DND-41 (cell line): Measurements from ENCODE around the gene SOX8.

Experiments used
- ATAC-seq: fragments of 200-7000 bp; cut with Tn5 transposase; 3 replicates; pipeline ENCODE4 v1.9.1; 2021; ENCODE audit warnings: low read depth; ENCODE audit not compliant: insufficient read depth
- DNase-seq: peaks from one replicate; pipeline ENCODE4 v3.0.0-alpha.2; 2020
- H2AFZ ChIP-seq: 2 replicates; pipeline ENCODE4 v1.6.0; 2012; ENCODE audit warnings: low read depth, low read length
- H3K27ac ChIP-seq: 2 replicates; pipeline ENCODE4 v1.5.1; 2012; ENCODE audit warnings: low read length, inconsistent platforms
- H3K27me3 ChIP-seq: fragments of 200-600 bp; sonication (generic); 2 replicates; pipeline ENCODE4 v1.6.0; 2012; ENCODE audit warnings: low read length, mild to moderate bottlenecking, inconsistent platforms; ENCODE audit not compliant: insufficient read depth, poor library complexity
- H3K36me3 ChIP-seq: 2 replicates; pipeline ENCODE4 v1.5.1; 2012; ENCODE audit warnings: low read length, inconsistent platforms; ENCODE audit not compliant: insufficient read depth
- H3K4me1 ChIP-seq: 2 replicates; pipeline ENCODE4 v1.5.1; 2012; ENCODE audit warnings: mild to moderate bottlenecking, low read length; ENCODE audit not compliant: insufficient read depth
- H3K4me2 ChIP-seq: 2 replicates; pipeline ENCODE4 v1.6.0; 2012; ENCODE audit warnings: mild to moderate bottlenecking, moderate library complexity, low read length, inconsistent platforms; ENCODE audit not compliant: insufficient read depth
- H3K4me3 ChIP-seq, 2 experiments: fragments of 200-600 bp in 1 of 2; shearing (Covaris generic) in 1 of 2; 2 replicates each; pipeline ENCODE4 v1.5.1; 2012 to 2016; ENCODE audit warnings: inconsistent platforms in 2 of 2, low read length in 2 of 2, mild to moderate bottlenecking in 2 of 2, low read depth in 1 of 2, moderate library complexity in 1 of 2
- H3K79me2 ChIP-seq: 2 replicates; pipeline ENCODE4 v1.6.0; 2012; ENCODE audit warnings: low read length, inconsistent platforms; ENCODE audit not compliant: insufficient read depth
- H3K9ac ChIP-seq: 2 replicates; pipeline ENCODE4 v1.6.0; 2012; ENCODE audit warnings: low read depth, mild to moderate bottlenecking, inconsistent platforms, low read length, moderate library complexity
- H3K9me3 ChIP-seq: 2 replicates; pipeline ENCODE4 v1.5.1; 2012; ENCODE audit warnings: low read length, moderate library complexity, mild to moderate bottlenecking, inconsistent platforms; ENCODE audit not compliant: insufficient read depth, severe bottlenecking
- H4K20me1 ChIP-seq: 2 replicates; pipeline ENCODE4 v1.6.0; 2012; ENCODE audit warnings: low read length; ENCODE audit not compliant: insufficient read depth
- CTCF ChIP-seq: IDR thresholded peaks from 2 replicates; pipeline ENCODE4 v1.5.1; 2012; ENCODE audit warnings: borderline replicate concordance, low read length, moderate library complexity, mild to moderate bottlenecking; ENCODE audit not compliant: poor library complexity, severe bottlenecking; ENCODE audit errors: extremely low read depth
- EZH2 ChIP-seq: IDR thresholded peaks from 3 replicates; pipeline ENCODE4 v1.6.1; 2012; ENCODE audit warnings: borderline replicate concordance, low read depth, mild to moderate bottlenecking, moderate library complexity, low read length, inconsistent platforms; ENCODE audit not compliant: severe bottlenecking

Gene SOX8

GRCh38 chr16:967546-968295 lies 13.8 kb upstream of the SOX8 start:
- TF ChIP-seq CTCF (no peak), EZH2 (no peak)
- DNase-seq (no peak), ATAC-seq (no peak)
- no peak overlapping the region for H3K4me3 ChIP-seq
- no peak overlapping the region for H3K27ac ChIP-seq
- peaks cover 26% of the 10 kb centered on the region for H3K4me1 ChIP-seq
- H3K9me3 ChIP-seq: peaks cover 6% of the 10 kb centered on the region
- no peak overlapping the region; the same call in 1 of the 2 replicates for H3K4me2 ChIP-seq
- peaks cover 9% of the 10 kb centered on the region for H4K20me1 ChIP-seq
- peaks cover 43% of the 10 kb centered on the region for H3K79me2 ChIP-seq
- no peaks in the 10 kb centered on the region for H3K27me3 ChIP-seq
- H2AFZ ChIP-seq: no peak overlapping the region
- no peak overlapping the region for H3K9ac ChIP-seq
- H3K36me3 ChIP-seq: peaks cover 41% of the 10 kb centered on the region

GRCh38 chr16:968620-969019 lies 12.9 kb upstream of the SOX8 start:
- Histone ChIP-seq H3K9me3 (peaks cover 6% of the 10 kb centered on the region), H2AFZ (no peak overlapping the region), H3K4me3 (no peak overlapping the region), H3K27me3 (no peaks in the 10 kb centered on the region), H3K79me2 (peaks cover 38% of the 10 kb centered on the region), H3K9ac (no peak overlapping the region), H3K27ac (no peak overlapping the region), H3K36me3 (peaks cover 37% of the 10 kb centered on the region), H4K20me1 (no peaks in the 10 kb centered on the region), H3K4me2 (peak overlapping the region; percentile 28), H3K4me1 (peaks cover 26% of the 10 kb centered on the region)
- TF ChIP-seq CTCF (no peak), EZH2 (no peak)
- DNase-seq: no peak
- ATAC-seq: no peak

GRCh38 chr16:969508-970385 lies 11.8 kb upstream of the SOX8 start:
- peak overlapping the region; percentile 96 for H2AFZ ChIP-seq
- H3K9ac ChIP-seq: peak overlapping the region; percentile 93
- H3K79me2 ChIP-seq: peaks cover 38% of the 10 kb centered on the region

More at GRCh38 chr16:969508-970385, 11.8 kb upstream of the SOX8 start:
- ATAC-seq (peak; percentile 6), DNase-seq (peak; percentile 26)
- no peaks in the 10 kb centered on the region for H3K27me3 ChIP-seq
- peaks cover 6% of the 10 kb centered on the region for H3K9me3 ChIP-seq
- peak overlapping the region; percentile 89 to 91 for H3K4me3 ChIP-seq
- peak overlapping the region; percentile 88 for H3K27ac ChIP-seq
- peaks cover 37% of the 10 kb centered on the region for H3K36me3 ChIP-seq
- TF ChIP-seq CTCF (no peak), EZH2 (no peak)
- H4K20me1 ChIP-seq: no peaks in the 10 kb centered on the region
- H3K4me1 ChIP-seq: peaks cover 26% of the 10 kb centered on the region
- peak overlapping the region; percentile 88 for H3K4me2 ChIP-seq
